ENCODE results near the gene NYNRIN. TPM values are rescaled to one million over a fixed set of nuclear protein-coding genes. Genes with fewer than 3 reads are reported as not detected.
"Not testable (repeated sequence)": the region's sequence is repeated elsewhere in the genome, so short reads cannot be mapped to it uniquely, and the experiment has no call there.

NYNRIN gene
- total RNA-seq, 4 donors from 2014 or later, result 4.7 to 14.7 (median 11.8) TPM

DNA sequence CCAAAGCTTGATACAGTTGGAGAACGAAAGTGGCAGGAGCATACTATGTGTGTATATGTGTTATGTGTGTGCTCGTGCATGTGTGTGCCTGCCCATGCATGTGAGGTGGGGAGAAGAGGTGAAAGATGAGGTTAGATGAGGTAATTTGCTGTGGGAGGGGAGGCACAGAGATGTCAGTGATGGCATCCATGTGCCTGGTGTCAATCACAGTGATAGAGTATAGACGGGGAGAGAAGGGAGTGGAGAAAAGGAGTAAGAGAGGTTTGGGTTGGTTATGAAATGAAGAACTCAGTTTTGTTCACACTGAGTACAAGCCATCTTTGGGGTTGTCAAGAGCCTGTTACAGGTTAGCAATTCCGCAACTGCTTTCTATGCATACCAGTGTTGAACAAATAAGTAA lies 14.6 kb upstream of the NYNRIN start:
- 64 to 70% methylated on average over 4 of the region's 4 CpGs for WGBS, 2 donors
- Histone ChIP-seq H3K4me3 (no peak overlapping the region), H3K9me3 (no peaks in the 10 kb centered on the region), H3K36me3 (no peaks in the 10 kb centered on the region), H3K27ac (no peak overlapping the region), H3K27me3 (no peaks in the 10 kb centered on the region), H3K4me1 (peaks cover 0 to 41% (median 1%) of the 10 kb centered on the region in 3 donors)
- intact Hi-C loops (cut with DNase I), result no loop called here
- no peak for DNase-seq
- TF ChIP-seq POLR2A (IDR thresholded peaks at IDR 0.05), result no peak
- TF ChIP-seq, protein P1, sequence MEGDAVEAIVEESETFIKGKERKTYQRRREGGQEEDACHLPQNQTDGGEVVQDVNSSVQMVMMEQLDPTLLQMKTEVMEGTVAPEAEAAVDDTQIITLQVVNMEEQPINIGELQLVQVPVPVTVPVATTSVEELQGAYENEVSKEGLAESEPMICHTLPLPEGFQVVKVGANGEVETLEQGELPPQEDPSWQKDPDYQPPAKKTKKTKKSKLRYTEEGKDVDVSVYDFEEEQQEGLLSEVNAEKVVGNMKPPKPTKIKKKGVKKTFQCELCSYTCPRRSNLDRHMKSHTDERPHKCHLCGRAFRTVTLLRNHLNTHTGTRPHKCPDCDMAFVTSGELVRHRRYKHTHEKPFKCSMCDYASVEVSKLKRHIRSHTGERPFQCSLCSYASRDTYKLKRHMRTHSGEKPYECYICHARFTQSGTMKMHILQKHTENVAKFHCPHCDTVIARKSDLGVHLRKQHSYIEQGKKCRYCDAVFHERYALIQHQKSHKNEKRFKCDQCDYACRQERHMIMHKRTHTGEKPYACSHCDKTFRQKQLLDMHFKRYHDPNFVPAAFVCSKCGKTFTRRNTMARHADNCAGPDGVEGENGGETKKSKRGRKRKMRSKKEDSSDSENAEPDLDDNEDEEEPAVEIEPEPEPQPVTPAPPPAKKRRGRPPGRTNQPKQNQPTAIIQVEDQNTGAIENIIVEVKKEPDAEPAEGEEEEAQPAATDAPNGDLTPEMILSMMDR (IDR thresholded peaks at IDR 0.05), result no peak

DNA sequence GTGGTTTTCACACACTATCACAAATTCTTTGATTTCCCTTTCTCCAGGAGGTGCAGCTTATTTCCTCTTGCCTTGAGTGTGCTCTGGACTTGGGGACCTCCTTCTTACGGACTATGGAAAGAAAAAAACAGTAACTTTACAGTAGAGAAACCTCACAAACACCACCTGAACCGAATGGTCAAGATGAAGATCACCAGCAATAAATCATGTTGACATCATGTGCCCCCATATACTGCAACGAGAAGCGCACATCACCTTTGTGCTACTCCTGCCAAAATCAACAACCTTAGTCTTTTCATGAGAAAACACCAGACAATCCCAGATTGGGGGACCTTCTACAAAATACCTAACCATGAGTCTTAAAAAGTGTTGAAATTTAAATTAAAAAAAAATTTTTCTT lies 13.3 kb upstream of the NYNRIN start:
- intact Hi-C loops (cut with DNase I), result no loop called here
- 79 to 80% methylated on average over 4 of the region's 4 CpGs for WGBS, 2 donors
- Histone ChIP-seq H3K4me1 (peaks cover 0 to 27% (median 0%) of the 10 kb centered on the region in 3 donors), H3K36me3 (no peaks in the 10 kb centered on the region), H3K4me3 (no peak overlapping the region), H3K27ac (no peak overlapping the region), H3K27me3 (no peaks in the 10 kb centered on the region), H3K9me3 (no peaks in the 10 kb centered on the region)
- DNase-seq, result no peak
- TF ChIP-seq POLR2A (IDR thresholded peaks at IDR 0.05), result no peak
- TF ChIP-seq, protein P1 (IDR thresholded peaks at IDR 0.05), result no peak

DNA sequence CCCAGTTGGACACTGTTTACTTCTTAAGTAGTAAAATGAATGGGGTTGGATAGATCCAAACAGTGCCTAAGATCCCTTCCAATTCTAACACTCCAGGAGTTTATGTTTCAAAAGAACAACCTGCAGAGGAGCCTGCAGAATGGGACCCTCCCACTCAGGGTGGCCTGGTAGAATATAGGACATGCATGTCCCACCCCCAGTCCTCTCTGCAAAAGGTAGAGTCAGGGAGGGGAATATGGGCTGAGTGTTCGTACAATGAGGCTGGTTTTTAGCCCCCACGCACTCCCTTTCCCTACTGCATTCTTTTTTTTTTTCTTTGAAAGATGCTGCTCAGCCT lies 11.8 kb upstream of the NYNRIN start:
- 55 to 91% methylated on average over 2 of the region's 2 CpGs for WGBS, 2 donors
- no peak for DNase-seq
- Histone ChIP-seq H3K27me3 (no peaks in the 10 kb centered on the region), H3K36me3 (no peaks in the 10 kb centered on the region), H3K4me1 (peaks cover 0 to 24% (median 5%) of the 10 kb centered on the region in 3 donors), H3K27ac (no peak overlapping the region), H3K4me3 (no peak overlapping the region), H3K9me3 (no peaks in the 10 kb centered on the region)
- intact Hi-C loops (cut with DNase I), result no loop called here
- TF ChIP-seq, protein P1 (IDR thresholded peaks at IDR 0.05), result no peak
- TF ChIP-seq POLR2A (IDR thresholded peaks at IDR 0.05), result no peak

GRCh38 chr14:24387579-24387978 lies 11.2 kb upstream of the NYNRIN start:
- intact Hi-C loops (cut with DNase I); H3K9me3 ChIP-seq; H3K4me3 ChIP-seq; DNase-seq; H3K36me3 ChIP-seq; H3K27me3 ChIP-seq; H3K27ac ChIP-seq: not testable (repeated sequence)
- 87% methylated on average over 5 of the region's 5 CpGs for WGBS, 2 donors
- H3K4me1 ChIP-seq, result peaks cover 0 to 24% (median 5%) of the 10 kb centered on the region in 3 donors

DNA sequence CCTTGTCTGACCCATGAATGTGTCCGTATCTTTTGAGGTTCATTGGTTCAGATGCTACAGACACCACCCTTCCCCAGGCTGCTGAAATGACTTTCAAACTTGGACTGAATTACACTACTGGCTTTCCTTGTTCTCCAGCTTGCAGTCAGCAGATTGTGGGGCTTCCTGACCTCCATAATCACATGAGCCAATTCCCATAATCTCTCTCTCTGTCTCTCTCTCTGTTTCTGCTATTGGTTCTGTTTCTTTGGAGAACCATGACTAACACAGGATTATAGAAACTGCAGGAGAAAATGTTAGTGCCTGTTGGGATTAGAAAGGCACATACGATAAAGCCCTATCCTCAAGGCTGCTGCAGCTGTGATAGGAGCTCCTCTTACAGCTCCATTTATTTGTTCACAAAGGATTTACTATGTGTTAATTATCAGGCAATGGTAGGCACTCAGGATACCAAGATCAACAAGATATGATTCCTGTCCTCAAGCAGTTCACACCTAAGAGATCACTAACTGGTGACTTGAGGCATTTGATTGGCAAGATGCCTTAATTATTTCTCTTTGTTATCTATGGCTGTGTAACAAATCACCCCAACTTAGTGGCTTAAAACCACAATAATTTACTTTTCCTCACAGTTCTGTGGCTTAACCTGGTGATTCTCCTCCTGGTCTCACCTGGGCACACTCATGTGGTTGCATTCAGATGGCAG lies 10.2 kb upstream of the NYNRIN start:
- H3K27ac ChIP-seq, result peak overlapping the region in 1 of 4 donors; percentile 30
- no peaks in the 10 kb centered on the region for H3K36me3 ChIP-seq
- DNase-seq, result no peak
- intact Hi-C loops (cut with DNase I), result no loop called here
- 45 to 56% methylated on average over 2 of the region's 2 CpGs for WGBS, 2 donors
- H3K4me3 ChIP-seq, result no peak overlapping the region
- H3K4me1 ChIP-seq, result peaks cover 0 to 34% (median 5%) of the 10 kb centered on the region in 3 donors
- no peaks in the 10 kb centered on the region for H3K27me3 ChIP-seq
- H3K9me3 ChIP-seq, result no peaks in the 10 kb centered on the region
- TF ChIP-seq POLR2A (IDR thresholded peaks at IDR 0.05), result no peak
- TF ChIP-seq, protein P1 (IDR thresholded peaks at IDR 0.05), result no peak
